ENCODE results near the gene BOLA1. TPM values are rescaled to one million over a fixed set of nuclear protein-coding genes. Genes with fewer than 3 reads are reported as not detected.
"Not testable (repeated sequence)": the region's sequence is repeated elsewhere in the genome, so short reads cannot be mapped to it uniquely, and the experiment has no call there.

Gene BOLA1
- total RNA-seq, 1 donor from 2014 or later: 10.1 TPM

DNA sequence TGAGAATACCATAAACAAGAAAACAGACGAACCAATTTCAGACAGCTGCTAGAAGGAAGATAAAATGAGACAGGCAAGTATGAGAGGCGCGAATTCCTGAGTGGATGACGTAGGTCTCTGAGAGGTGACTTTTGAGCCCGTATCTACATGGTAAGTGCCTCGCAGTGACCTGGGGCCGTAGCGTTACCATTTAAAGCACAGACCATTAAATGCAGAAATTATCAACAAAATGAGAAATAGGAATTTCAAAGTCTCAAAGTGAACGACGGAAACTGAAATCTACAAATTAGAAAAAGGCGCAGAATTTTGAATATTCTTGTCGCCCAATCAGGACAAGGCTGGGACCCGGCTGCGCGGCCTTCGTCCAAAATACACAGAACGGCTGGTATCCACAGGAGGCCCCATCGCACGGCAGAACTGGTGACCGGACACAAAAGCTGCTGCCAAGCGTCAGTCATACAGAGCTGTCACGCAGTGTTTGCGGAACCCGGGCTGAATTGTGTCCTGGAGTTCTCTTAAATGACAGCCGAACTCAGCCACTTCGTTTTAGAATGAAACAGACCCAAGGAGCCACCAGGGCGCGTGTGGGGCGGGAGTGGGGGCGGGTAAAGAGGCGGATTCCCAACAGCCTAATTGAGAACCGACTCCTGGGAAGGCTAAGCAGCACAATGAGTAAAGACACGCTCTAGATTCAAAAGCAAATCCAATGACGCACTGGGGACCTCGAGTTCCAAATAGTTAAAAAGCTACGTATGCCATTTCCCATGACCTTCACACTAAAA is 13.8 kb upstream of the BOLA1 start:
- no peak overlapping the region for H3K27ac Mint-ChIP-seq (ENCODE audit: unreplicated experiment)
- H3K9me3 Mint-ChIP-seq: no peaks in the 10 kb centered on the region
- TF ChIP-seq, protein P1, sequence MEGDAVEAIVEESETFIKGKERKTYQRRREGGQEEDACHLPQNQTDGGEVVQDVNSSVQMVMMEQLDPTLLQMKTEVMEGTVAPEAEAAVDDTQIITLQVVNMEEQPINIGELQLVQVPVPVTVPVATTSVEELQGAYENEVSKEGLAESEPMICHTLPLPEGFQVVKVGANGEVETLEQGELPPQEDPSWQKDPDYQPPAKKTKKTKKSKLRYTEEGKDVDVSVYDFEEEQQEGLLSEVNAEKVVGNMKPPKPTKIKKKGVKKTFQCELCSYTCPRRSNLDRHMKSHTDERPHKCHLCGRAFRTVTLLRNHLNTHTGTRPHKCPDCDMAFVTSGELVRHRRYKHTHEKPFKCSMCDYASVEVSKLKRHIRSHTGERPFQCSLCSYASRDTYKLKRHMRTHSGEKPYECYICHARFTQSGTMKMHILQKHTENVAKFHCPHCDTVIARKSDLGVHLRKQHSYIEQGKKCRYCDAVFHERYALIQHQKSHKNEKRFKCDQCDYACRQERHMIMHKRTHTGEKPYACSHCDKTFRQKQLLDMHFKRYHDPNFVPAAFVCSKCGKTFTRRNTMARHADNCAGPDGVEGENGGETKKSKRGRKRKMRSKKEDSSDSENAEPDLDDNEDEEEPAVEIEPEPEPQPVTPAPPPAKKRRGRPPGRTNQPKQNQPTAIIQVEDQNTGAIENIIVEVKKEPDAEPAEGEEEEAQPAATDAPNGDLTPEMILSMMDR (conservative IDR thresholded peaks at IDR 0.05): no peak
- no peaks in the 10 kb centered on the region for H3K27me3 Mint-ChIP-seq (ENCODE audit: low read depth)
- DNase-seq (ENCODE audit: low read depth, low spot score): peak; percentile 61
- H3K36me3 Mint-ChIP-seq (ENCODE audit: low read depth): no peaks in the 10 kb centered on the region
- H3K4me1 Mint-ChIP-seq: peaks cover 5% of the 10 kb centered on the region
- H3K4me3 Mint-ChIP-seq: no peak overlapping the region

DNA sequence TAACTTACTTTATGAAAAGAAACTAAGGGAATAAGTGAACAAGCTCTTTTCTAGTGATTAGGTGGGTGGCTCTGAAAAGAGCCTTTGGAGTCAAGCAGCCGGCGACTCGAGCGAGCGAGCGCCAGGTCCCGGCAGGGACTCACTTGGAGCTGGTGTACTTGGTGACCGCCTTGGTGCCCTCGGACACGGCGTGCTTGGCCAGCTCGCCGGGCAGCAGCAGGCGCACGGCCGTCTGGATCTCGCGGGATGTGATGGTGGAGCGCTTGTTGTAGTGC is 13.3 kb upstream of the BOLA1 start:
- not testable (repeated sequence) for DNase-seq (ENCODE audit: low read depth, low spot score); H3K36me3 Mint-ChIP-seq (ENCODE audit: low read depth); H3K27ac Mint-ChIP-seq (ENCODE audit: unreplicated experiment); H3K4me3 Mint-ChIP-seq; H3K27me3 Mint-ChIP-seq (ENCODE audit: low read depth); H3K4me1 Mint-ChIP-seq; H3K9me3 Mint-ChIP-seq

DNA sequence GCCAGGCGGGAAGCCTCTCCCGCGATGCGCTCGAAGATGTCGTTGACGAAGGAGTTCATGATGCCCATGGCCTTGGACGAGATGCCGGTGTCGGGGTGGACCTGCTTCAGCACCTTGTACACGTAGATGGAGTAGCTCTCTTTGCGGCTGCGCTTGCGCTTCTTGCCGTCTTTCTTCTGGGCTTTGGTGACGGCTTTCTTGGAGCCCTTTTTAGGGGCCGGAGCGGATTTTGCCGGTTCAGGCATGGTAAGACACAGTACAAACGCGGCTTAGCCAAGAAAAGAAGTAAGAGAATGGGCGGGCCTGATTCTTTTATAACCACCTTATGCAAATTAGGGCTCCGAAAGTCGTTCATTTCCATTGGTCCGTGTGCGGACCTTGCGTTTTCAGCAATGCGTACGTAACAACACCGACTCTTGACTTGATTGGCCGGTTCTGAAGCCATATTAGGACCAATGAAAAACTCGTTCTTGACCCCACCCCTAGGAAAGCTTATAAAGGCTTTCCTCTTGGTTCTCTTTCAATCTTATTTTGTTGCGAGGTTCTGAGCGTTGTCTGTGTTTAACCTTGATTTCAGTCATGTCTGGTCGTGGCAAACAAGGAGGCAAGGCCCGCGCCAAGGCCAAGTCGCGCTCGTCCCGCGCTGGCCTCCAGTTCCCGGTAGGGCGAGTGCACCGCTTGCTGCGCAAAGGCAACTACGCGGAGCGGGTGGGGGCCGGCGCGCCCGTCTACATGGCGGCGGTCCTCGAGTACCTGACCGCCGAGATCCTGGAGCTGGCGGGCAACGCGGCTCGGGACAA is 12.8 kb upstream of the BOLA1 start:
- no peaks in the 10 kb centered on the region for H3K27me3 Mint-ChIP-seq (ENCODE audit: low read depth)
- H3K4me3 Mint-ChIP-seq: no peak overlapping the region
- no peaks in the 10 kb centered on the region for H3K9me3 Mint-ChIP-seq
- TF ChIP-seq, protein P1 (conservative IDR thresholded peaks at IDR 0.05): no peak
- no peaks in the 10 kb centered on the region for H3K36me3 Mint-ChIP-seq (ENCODE audit: low read depth)
- no peak overlapping the region for H3K27ac Mint-ChIP-seq (ENCODE audit: unreplicated experiment)
- peaks cover 5% of the 10 kb centered on the region for H3K4me1 Mint-ChIP-seq
- peak; percentile 83 for DNase-seq (ENCODE audit: low read depth, low spot score)

DNA sequence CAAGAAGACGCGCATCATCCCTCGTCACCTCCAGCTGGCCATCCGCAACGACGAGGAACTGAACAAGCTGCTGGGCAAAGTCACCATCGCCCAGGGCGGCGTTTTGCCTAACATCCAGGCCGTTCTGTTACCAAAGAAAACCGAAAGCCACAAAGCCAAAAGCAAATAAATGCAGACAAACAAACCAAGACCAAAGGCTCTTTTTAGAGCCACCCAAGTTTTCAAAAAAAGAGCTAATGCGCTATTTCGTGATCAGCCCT is 12.2 kb upstream of the BOLA1 start:
- not testable (repeated sequence) for DNase-seq (ENCODE audit: low read depth, low spot score); H3K27ac Mint-ChIP-seq (ENCODE audit: unreplicated experiment); H3K9me3 Mint-ChIP-seq; H3K27me3 Mint-ChIP-seq (ENCODE audit: low read depth); H3K4me3 Mint-ChIP-seq; H3K4me1 Mint-ChIP-seq; H3K36me3 Mint-ChIP-seq (ENCODE audit: low read depth)

DNA sequence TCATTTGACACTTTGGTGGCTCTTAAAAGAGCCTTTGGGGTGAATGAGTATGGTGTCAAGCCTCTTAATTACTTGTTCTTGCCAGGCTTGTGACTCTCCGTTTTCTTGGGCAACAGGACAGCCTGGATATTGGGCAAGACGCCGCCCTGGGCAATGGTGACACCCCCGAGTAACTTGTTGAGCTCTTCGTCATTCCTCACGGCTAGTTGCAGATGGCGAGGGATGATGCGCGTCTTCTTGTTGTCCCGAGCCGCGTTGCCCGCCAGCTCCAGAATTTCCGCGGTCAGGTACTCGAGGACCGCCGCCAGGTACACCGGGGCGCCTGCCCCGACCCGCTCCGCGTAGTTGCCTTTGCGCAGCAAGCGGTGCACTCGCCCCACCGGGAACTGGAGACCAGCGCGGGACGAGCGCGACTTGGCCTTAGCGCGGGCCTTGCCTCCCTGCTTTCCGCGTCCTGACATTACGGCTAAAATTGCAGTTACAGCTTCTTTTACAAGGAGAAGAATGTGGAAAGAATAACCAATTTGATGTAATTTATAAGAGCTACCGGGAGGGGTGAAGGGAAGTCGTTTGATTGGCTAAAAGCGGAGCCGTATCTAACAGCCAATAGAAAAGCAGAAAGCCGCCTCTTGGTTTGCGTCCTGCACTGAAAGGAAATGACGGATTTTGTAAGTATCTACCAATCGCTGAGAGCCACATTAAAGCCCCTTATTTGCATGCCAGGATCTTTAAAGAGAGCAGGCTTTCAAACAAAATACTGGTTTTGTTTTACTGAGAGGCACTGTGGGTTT is 11.7 kb upstream of the BOLA1 start:
- no peak overlapping the region for H3K4me3 Mint-ChIP-seq
- H3K27ac Mint-ChIP-seq (ENCODE audit: unreplicated experiment): no peak overlapping the region
- peak; percentile 60 for DNase-seq (ENCODE audit: low read depth, low spot score)
- H3K9me3 Mint-ChIP-seq: no peaks in the 10 kb centered on the region
- TF ChIP-seq, protein P1 (conservative IDR thresholded peaks at IDR 0.05): no peak
- H3K4me1 Mint-ChIP-seq: peaks cover 5% of the 10 kb centered on the region
- H3K36me3 Mint-ChIP-seq (ENCODE audit: low read depth): no peaks in the 10 kb centered on the region
- H3K27me3 Mint-ChIP-seq (ENCODE audit: low read depth): no peaks in the 10 kb centered on the region

DNA sequence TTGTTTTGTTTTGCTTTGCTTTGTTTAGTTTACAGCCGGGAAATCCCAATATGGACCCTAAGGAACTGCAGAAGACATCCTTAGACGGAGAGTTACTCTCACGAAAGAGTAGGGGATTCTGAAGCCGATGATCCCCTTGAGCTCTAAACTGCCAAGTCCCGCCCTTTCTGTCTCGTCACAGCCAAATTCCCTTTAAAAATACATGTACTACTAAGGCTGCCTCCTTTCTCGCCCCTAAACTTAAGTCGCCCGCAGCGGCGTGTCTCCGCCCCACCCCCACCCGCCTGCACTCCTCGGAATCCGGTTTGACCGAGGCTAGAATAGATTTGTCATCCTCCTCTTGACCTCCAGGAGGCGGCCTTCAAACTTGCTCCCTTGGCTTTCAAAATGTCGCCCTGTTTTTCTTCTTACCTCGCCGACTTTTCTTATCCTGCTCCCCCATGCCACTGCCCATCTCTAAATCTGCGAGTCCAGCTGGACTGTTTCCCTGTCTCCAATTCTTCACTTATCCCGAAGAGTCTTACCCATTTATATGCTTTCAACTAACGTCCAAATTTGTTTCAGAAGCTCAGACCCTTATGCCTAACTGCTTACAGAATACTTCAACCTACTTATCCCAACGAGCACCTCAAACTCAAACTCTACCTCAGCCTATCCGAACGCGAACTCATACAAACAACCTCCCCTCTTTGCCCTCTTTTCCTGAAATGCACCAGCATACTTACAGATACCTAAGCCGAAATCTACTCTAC is 10.9 kb upstream of the BOLA1 start:
- Mint-ChIP-seq H3K27me3 (ENCODE audit: low read depth) (no peaks in the 10 kb centered on the region), H3K4me1 (peaks cover 5% of the 10 kb centered on the region), H3K36me3 (ENCODE audit: low read depth) (no peaks in the 10 kb centered on the region), H3K9me3 (no peaks in the 10 kb centered on the region), H3K4me3 (no peak overlapping the region), H3K27ac (ENCODE audit: unreplicated experiment) (no peak overlapping the region)
- peak; percentile 69 for DNase-seq (ENCODE audit: low read depth, low spot score)
- TF ChIP-seq, protein P1 (conservative IDR thresholded peaks at IDR 0.05): peak; percentile 67

Measured in neural crest cell (in vitro differentiated cells).